GM18951 (cell line): ENCODE measurements around the gene SPIB.
A peak's percentile ranks its signal among the peaks of the same experiment; 100 is the strongest.
"Not testable (repeated sequence)": the region's sequence is repeated elsewhere in the genome, so short reads cannot be mapped to it uniquely, and the experiment has no call there.

Source experiments
- POLR2A ChIP-seq: IDR thresholded peaks from 4 replicates; pipeline ENCODE4 v1.6.1; 2011; ENCODE audit warnings: mild to moderate bottlenecking; ENCODE audit not compliant: insufficient read length, insufficient read depth; ENCODE audit errors: extremely low read depth
- in situ Hi-C: fragments of 300-500 bp; cut with MboI; formaldehyde crosslinking; loops from one replicate; pipeline ENCODE4 v1.12.0; 2022; ENCODE audit warnings: low sequenced_read_pairs, mixed read lengths, inconsistent platforms; ENCODE audit not compliant: unreplicated experiment

SPIB gene

DNA sequence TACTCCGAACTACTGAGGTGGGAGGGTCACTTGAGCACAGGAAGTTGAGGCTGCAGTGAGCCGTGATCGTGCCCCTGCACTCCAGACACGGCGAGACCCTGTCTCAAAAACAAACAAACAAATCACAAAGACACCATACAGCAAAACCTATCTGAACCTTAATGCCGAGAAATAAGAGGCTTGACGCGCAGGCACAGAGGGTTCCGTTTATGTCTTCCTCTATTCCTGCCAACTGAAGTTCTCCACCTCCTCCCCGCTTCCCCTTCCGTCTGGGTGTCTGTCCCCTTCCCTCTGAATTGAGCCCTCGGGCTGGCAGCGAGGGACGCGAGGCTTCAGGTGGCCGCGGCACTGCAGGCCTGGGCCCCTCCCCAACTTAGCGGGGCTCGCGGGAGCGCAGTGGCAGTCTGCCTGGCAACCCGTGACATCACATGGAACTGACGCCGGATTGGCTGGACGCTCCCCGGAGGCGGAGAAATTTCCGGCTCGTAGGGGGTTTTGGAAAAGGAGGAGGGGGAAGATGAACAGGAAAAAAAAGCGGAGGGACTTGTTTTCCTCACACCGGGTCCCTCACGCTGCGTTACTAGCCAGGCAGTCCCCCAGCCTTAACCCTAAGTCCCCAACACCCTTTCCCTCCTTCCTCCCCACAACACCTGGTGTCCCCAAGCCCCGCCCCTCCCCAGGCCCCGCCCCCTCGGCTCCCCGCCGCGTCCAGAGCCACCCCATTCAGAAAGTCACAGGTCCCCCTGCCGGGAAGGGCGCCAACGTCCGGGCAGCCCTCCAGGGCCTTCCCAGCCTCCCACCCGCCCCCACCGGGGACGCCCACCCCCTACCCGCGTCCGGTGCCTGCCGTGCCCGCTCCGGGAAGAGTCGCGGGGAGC is 12.8 kb downstream of the SPIB start:
- in situ Hi-C loops, result no loop called here
- TF ChIP-seq POLR2A, result peak; percentile 52

DNA sequence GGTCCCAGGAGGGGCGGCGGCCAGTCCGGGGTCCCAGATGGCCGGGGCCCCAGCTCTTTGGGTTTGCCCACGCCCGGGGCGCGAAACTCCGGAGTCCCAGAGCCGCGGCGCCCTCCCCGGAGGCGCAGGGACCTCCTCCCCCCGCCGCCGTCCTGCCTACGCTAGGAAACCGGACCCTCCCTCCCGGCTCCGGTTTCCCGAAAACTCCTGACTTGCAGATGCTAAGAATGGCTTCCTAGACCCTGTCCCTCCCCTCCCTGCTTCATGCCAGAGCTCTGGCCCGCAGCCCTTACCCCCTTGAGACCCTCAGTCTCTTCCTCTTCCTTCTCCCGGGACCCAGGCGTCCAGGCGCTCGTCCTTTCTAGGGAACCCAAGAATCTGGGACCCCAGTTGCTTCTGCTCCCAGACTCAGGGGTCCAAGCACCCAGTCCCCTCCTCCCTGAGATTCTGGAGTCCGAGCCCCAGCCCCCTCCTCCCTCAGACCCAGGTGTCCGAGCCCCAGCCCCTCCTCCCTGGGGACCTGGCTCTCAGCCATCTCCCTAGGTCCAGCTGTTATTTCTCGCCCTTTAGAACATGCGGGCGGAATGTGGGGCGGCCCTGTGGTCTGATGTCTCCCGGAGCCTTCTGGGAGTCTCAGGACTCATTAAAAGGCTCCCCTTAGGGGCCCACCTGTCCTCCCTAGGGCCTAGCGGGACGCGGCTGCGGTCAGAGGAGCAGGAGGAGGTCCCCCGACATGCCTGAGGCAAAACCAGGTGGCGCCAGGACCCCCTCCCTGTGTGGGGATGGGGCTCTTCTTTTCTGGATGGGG is 13.7 kb downstream of the SPIB start, which contains the start of gene MYBPC2:
Gene MYBPC2, plus strand, starts transcription at position 672 of the 808 bp plus-strand sequence. Its CDS starts 62 bp downstream, at position 734.
- in situ Hi-C loops, result no loop called here
- TF ChIP-seq POLR2A, result peak; percentile 4

DNA sequence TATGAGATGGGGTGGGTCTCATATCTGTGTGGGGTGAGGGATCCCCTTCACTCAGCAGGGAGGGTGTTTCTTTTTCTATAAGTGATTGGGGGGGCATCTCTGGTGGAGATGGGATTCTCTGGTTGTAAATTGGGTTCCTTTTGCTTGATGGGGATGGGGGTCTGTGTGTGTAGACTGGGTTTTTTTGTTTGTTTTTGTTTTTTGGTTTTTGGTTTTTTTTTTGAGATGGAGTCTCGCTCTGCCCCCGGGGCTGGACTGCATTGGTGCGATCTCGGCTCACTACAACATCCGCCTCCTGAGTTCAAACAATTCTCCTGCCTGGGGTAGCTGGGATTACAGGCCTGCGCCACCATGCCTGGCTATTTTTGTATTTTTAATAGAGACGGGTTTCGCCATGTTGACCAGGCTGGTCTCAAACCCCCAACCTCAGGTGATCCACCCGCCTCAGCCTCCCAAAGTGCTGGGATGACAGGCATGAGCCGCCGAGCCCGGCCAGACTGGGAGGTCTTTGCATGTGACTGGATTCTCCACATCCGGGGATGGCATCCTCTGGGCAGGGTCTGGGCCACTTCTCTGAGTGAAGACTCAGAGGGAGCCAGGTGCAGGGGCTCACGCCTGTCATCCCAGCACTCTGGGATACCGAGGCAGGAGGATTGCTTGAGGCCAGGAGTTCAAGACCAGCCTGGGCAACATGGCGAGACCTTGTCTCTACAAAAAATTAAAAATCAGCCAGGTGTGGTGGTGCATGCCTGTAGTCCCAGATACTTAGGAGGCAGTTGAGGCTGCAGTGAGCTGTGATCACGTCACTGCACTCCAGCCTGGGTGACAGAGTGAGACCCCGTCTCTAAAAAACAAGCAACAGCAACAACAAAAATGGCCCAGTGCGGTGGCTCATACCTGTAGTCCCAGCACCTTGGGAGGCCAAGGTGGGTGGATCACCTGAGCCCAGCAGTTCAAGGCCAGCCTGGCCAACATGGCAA is 14.8 kb downstream of the SPIB start:
- in situ Hi-C loops, result no loop called here
- no peak for TF ChIP-seq POLR2A

DNA sequence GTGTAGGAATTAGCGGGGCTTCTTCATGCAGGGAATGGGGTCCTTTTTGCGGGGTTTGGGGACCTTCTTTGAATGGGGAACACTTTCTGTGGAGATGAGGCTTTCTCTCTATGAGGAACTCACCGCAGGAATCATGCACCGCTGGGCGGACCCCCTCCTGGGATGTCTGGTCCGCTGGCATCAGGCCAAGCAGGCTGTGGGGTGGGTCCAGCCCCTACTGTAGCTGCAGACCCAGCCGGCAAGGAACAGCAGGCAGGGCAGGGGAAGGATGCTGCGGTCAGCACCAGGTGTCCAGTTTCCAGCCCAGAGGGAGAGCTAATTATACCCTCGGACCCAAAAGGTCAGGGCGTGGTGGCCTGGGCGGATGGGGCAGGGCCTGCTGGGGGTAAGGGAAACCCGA is 15.8 kb downstream of the SPIB start:
- in situ Hi-C loops, result no loop called here

GRCh38 chr19:50435221-50435620 is 16.5 kb downstream of the SPIB start:
- TF ChIP-seq POLR2A, result no peak
- in situ Hi-C loops, result no loop called here

More for the DNA sequence above, 15.8 kb downstream of the SPIB start:
- TF ChIP-seq POLR2A, result no peak

- no peak for TF ChIP-seq POLR2A
- in situ Hi-C loops, result no loop called here
Observed at GRCh38 chr19:50435627-50436026, 16.9 kb downstream of the SPIB start.

GRCh38 chr19:50437862-50438449 is 19.2 kb downstream of the SPIB start:
- no peak for TF ChIP-seq POLR2A
- in situ Hi-C loops, result no loop called here

GRCh38 chr19:50439130-50439529 is 20.4 kb downstream of the SPIB start:
- in situ Hi-C loops, result not testable (repeated sequence)

DNA sequence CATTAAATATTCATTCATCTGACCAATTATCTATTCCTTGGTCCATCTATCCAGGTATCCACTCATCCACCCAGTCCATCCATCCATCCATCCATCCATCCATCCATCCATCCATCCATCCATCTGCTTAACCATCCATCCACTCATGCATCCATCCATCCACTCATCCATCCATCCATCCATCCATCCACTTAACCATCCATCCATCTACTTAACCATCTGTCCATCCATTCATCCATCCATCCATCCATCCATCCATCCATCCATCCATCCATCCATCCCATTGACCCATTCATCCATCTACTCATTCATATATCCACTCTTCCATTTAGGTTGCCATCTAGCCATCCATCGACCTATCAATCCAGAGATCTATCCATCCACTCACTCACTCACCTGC is 25.3 kb downstream of the SPIB start:
- in situ Hi-C loops, result no loop called here
- TF ChIP-seq POLR2A, result no peak

GRCh38 chr19:50447053-50447452 is 28.3 kb downstream of the SPIB start:
- in situ Hi-C loops, result no loop called here

GRCh38 chr19:50447750-50448149 is 29.0 kb downstream of the SPIB start:
- no peak for TF ChIP-seq POLR2A
- in situ Hi-C loops, result no loop called here

More at GRCh38 chr19:50447053-50447452, 28.3 kb downstream of the SPIB start:
- no peak for TF ChIP-seq POLR2A

- no peak for TF ChIP-seq POLR2A
- in situ Hi-C loops, result no loop called here
Observed at GRCh38 chr19:50449236-50449899, 30.6 kb downstream of the SPIB start.
